ENCODE measurements around the gene EFCAB8. TPM values are rescaled to one million over a fixed set of nuclear protein-coding genes. Genes with fewer than 3 reads are reported as not detected.

The EFCAB8 gene
- total RNA-seq: 0.05 TPM in 1 of 2 replicates, not detected in the other

- DNase-seq (ENCODE audit: low read depth): no peak
Measured at GRCh38 chr20:32858701-32859372, at the start of gene EFCAB8. TSS of gene EFCAB8 (plus strand) at chr20:32858923. CDS start at chr20:32863793, 4,870 bp downstream.

- no peak for DNase-seq (ENCODE audit: low read depth)
Measured at GRCh38 chr20:32809907-32810306, 48.8 kb upstream of the EFCAB8 start.

GRCh38 chr20:32810941-32811340 is 47.8 kb upstream of the EFCAB8 start:
- DNase-seq (ENCODE audit: low read depth): no peak

- no peak for DNase-seq (ENCODE audit: low read depth)
Measured at GRCh38 chr20:32811886-32812285, 46.8 kb upstream of the EFCAB8 start.

- DNase-seq (ENCODE audit: low read depth): peak; percentile 28
Measured at GRCh38 chr20:32819992-32820697, 38.6 kb upstream of the EFCAB8 start.

- no peak for DNase-seq (ENCODE audit: low read depth)
Measured at GRCh38 chr20:32820698-32821377, 37.9 kb upstream of the EFCAB8 start.

GRCh38 chr20:32822225-32822624 is 36.5 kb upstream of the EFCAB8 start:
- DNase-seq (ENCODE audit: low read depth): no peak

- peak; percentile 83 for DNase-seq (ENCODE audit: low read depth)
Measured at GRCh38 chr20:32823078-32823477, 35.6 kb upstream of the EFCAB8 start.

GRCh38 chr20:32823737-32824588 is 34.8 kb upstream of the EFCAB8 start:
- peak; percentile 19 for DNase-seq (ENCODE audit: low read depth)

- DNase-seq (ENCODE audit: low read depth): peak; percentile 61
Measured at GRCh38 chr20:32828029-32828680, 30.6 kb upstream of the EFCAB8 start.

- DNase-seq (ENCODE audit: low read depth): no peak
Measured at GRCh38 chr20:32829311-32830005, 29.3 kb upstream of the EFCAB8 start.

- DNase-seq (ENCODE audit: low read depth): peak; percentile 75
Measured at GRCh38 chr20:32830437-32830836, 28.3 kb upstream of the EFCAB8 start.

GRCh38 chr20:32831982-32832381 is 26.7 kb upstream of the EFCAB8 start:
- DNase-seq (ENCODE audit: low read depth): peak; percentile 76

GRCh38 chr20:32832664-32833063 is 26.1 kb upstream of the EFCAB8 start:
- DNase-seq (ENCODE audit: low read depth): no peak

GRCh38 chr20:32834972-32835371 is 23.8 kb upstream of the EFCAB8 start:
- no peak for DNase-seq (ENCODE audit: low read depth)

- no peak for DNase-seq (ENCODE audit: low read depth)
Measured at GRCh38 chr20:32837157-32837556, 21.6 kb upstream of the EFCAB8 start.

GRCh38 chr20:32839227-32839981 is 19.3 kb upstream of the EFCAB8 start:
- DNase-seq (ENCODE audit: low read depth): no peak

GRCh38 chr20:32839982-32840285 is 18.8 kb upstream of the EFCAB8 start:
- no peak for DNase-seq (ENCODE audit: low read depth)

- DNase-seq (ENCODE audit: low read depth): no peak
Measured at GRCh38 chr20:32841174-32841573, 17.5 kb upstream of the EFCAB8 start.

GRCh38 chr20:32841632-32842031 is 17.1 kb upstream of the EFCAB8 start:
- DNase-seq (ENCODE audit: low read depth): no peak
